ENCODE results near the gene SPTBN1. TPM values are rescaled to one million over a fixed set of nuclear protein-coding genes. Genes with fewer than 3 reads are reported as not detected.

The SPTBN1 gene
- total and polyA plus RNA-seq, 2 of the 13 experiments (the other 11 are each of a cell fraction or from before 2014, with no cell fraction given) = 123 to 299 TPM

DNA sequence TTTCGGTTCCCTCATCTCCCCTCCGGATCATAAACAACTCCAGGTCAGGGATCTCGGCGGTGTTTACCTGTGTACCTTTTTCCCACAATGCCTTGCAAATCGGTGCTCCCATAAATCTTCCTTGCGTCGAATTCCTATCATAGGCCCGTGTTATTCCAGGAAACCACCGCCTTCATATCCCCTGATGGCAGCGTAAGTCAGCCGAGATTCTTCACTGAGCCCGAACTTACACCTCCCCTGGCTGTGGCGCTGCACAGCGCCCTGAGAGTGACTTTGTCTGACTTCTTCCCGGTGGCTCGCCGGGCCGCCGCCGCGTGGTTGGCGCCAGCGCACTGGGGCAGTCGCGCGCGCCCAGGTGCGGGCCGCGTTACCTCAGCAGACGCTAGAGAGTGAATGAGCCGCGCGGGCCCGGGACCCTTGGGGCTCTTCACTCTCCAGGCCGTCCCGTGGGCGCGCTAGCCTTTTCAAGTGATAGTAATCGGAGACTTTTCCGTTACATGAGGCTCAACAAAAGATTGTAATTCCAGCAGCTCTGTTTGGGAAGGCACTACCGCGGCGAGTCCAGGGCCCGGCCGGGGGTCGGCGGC is 101.6 kb downstream of the SPTBN1 start (continued):
- TF ChIP-seq, protein P1, sequence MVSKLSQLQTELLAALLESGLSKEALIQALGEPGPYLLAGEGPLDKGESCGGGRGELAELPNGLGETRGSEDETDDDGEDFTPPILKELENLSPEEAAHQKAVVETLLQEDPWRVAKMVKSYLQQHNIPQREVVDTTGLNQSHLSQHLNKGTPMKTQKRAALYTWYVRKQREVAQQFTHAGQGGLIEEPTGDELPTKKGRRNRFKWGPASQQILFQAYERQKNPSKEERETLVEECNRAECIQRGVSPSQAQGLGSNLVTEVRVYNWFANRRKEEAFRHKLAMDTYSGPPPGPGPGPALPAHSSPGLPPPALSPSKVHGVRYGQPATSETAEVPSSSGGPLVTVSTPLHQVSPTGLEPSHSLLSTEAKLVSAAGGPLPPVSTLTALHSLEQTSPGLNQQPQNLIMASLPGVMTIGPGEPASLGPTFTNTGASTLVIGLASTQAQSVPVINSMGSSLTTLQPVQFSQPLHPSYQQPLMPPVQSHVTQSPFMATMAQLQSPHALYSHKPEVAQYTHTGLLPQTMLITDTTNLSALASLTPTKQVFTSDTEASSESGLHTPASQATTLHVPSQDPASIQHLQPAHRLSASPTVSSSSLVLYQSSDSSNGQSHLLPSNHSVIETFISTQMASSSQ (IDR thresholded peaks at IDR 0.05; ENCODE audit: low read depth) = no peak
- TF ChIP-seq, protein P1 (CRISPR knock-in tag; IDR thresholded peaks at IDR 0.05; ENCODE audit: borderline replicate concordance) = no peak
- TF ChIP-seq SP4 (CRISPR knock-in tag; IDR thresholded peaks at IDR 0.05) = peak; percentile 53
- TF ChIP-seq ZNF615 (CRISPR knock-in tag; IDR thresholded peaks at IDR 0.05; ENCODE audit: borderline replicate concordance) = no peak
- TF ChIP-seq, protein P2, sequence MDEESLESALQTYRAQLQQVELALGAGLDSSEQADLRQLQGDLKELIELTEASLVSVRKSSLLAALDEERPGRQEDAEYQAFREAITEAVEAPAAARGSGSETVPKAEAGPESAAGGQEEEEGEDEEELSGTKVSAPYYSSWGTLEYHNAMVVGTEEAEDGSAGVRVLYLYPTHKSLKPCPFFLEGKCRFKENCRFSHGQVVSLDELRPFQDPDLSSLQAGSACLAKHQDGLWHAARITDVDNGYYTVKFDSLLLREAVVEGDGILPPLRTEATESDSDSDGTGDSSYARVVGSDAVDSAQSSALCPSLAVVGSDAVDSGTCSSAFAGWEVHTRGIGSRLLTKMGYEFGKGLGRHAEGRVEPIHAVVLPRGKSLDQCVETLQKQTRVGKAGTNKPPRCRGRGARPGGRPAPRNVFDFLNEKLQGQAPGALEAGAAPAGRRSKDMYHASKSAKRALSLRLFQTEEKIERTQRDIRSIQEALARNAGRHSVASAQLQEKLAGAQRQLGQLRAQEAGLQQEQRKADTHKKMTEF (CRISPR knock-in tag; IDR thresholded peaks at IDR 0.05) = peak; percentile 75; the same call in 1 of the 2 replicates
- TF ChIP-seq YEATS4 (CRISPR knock-in tag; IDR thresholded peaks at IDR 0.05; ENCODE audit: borderline replicate concordance) = peak; percentile 88; the same call in 1 of the 2 replicates
- TF ChIP-seq DPF2 (CRISPR knock-in tag; IDR thresholded peaks at IDR 0.05; ENCODE audit: borderline replicate concordance, low read depth) = no peak
- peak; percentile 9; the same call in 1 of the 2 replicates for TF ChIP-seq DR1 (CRISPR knock-in tag; IDR thresholded peaks at IDR 0.05)
- TF ChIP-seq JUND (CRISPR knock-in tag; IDR thresholded peaks at IDR 0.05) = no peak; the same call in 1 of the 2 replicates
- TF ChIP-seq, protein P3, sequence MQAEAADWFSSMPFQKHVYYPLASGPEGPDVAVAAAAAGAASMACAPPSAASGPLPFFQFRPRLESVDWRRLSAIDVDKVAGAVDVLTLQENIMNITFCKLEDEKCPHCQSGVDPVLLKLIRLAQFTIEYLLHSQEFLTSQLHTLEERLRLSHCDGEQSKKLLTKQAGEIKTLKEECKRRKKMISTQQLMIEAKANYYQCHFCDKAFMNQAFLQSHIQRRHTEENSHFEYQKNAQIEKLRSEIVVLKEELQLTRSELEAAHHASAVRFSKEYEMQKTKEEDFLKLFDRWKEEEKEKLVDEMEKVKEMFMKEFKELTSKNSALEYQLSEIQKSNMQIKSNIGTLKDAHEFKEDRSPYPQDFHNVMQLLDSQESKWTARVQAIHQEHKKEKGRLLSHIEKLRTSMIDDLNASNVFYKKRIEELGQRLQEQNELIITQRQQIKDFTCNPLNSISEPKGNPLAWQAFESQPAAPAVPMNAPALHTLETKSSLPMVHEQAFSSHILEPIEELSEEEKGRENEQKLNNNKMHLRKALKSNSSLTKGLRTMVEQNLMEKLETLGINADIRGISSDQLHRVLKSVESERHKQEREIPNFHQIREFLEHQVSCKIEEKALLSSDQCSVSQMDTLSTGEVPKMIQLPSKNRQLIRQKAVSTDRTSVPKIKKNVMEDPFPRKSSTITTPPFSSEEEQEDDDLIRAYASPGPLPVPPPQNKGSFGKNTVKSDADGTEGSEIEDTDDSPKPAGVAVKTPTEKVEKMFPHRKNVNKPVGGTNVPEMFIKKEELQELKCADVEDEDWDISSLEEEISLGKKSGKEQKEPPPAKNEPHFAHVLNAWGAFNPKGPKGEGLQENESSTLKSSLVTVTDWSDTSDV (CRISPR knock-in tag; IDR thresholded peaks at IDR 0.05) = no peak
- TF ChIP-seq KMT2A (CRISPR knock-in tag; IDR thresholded peaks at IDR 0.05) = peak; percentile 90
- TF ChIP-seq ZNF12 (CRISPR knock-in tag; IDR thresholded peaks at IDR 0.05) = no peak
- no peak for TF ChIP-seq ZMYM3 (CRISPR knock-in tag; IDR thresholded peaks at IDR 0.05)
- no peak for TF ChIP-seq ZNF496 (CRISPR knock-in tag; IDR thresholded peaks at IDR 0.05; ENCODE audit: insufficient replicate concordance)
- no peak for TF ChIP-seq HNRNPH1 (optimal IDR thresholded peaks at IDR 0.05; ENCODE audit: low read depth, low read length)
- TF ChIP-seq HHEX (CRISPR knock-in tag; IDR thresholded peaks at IDR 0.05) = no peak
- TF ChIP-seq, protein P4, sequence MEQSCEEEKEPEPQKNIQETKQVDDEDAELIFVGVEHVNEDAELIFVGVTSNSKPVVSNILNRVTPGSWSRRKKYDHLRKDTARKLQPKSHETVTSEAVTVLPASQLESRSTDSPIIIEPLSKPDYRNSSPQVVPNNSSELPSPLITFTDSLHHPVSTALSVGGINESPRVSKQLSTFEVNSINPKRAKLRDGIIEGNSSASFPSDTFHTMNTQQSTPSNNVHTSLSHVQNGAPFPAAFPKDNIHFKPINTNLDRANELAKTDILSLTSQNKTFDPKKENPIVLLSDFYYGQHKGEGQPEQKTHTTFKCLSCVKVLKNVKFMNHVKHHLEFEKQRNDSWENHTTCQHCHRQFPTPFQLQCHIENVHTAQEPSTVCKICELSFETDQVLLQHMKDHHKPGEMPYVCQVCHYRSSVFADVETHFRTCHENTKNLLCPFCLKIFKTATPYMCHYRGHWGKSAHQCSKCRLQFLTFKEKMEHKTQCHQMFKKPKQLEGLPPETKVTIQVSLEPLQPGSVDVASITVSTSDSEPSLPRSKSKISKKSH (CRISPR knock-in tag; IDR thresholded peaks at IDR 0.05; ENCODE audit: borderline replicate concordance) = no peak
- peak; percentile 89 for TF ChIP-seq ZNF143 (CRISPR knock-in tag; IDR thresholded peaks at IDR 0.05)
- TF ChIP-seq RFXAP (CRISPR knock-in tag; IDR thresholded peaks at IDR 0.05; ENCODE audit: borderline replicate concordance) = no peak
- peak; percentile 91 for TF ChIP-seq ZNF33B (CRISPR knock-in tag; IDR thresholded peaks at IDR 0.05)
